ENCODE data around the gene FAM187B.

DNA sequence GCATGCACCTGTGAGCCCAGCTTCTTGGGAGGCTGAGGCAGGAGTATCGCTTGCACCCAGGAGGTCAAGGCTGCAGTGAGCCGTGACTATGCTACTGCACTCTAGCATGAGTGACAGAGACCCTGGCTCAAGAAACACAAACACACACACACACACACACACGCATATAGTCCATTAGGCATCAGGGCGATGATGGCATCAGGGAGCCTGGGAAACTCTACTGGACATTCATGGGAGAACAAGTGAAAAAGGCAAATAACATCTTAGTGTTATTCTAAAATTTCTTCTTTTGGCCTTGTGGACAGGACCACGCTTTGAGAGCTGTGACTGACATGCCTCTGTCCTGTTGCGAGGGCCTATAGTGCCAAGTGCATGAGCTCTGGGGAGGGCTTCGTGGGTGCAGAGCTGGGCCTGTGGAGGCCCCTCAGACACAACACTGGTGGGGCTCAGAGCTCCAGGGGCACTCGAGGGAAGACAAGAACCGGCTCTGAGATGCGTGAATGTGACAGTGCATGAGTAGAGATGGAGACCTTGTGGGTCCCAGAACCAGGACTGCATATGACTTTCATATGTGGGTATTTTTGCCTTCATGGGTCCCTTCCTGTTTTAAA, 32.3 kb upstream of the FAM187B start:
- TF ChIP-seq, protein P1, sequence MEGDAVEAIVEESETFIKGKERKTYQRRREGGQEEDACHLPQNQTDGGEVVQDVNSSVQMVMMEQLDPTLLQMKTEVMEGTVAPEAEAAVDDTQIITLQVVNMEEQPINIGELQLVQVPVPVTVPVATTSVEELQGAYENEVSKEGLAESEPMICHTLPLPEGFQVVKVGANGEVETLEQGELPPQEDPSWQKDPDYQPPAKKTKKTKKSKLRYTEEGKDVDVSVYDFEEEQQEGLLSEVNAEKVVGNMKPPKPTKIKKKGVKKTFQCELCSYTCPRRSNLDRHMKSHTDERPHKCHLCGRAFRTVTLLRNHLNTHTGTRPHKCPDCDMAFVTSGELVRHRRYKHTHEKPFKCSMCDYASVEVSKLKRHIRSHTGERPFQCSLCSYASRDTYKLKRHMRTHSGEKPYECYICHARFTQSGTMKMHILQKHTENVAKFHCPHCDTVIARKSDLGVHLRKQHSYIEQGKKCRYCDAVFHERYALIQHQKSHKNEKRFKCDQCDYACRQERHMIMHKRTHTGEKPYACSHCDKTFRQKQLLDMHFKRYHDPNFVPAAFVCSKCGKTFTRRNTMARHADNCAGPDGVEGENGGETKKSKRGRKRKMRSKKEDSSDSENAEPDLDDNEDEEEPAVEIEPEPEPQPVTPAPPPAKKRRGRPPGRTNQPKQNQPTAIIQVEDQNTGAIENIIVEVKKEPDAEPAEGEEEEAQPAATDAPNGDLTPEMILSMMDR (IDR thresholded peaks at IDR 0.05; ENCODE audit: insufficient read depth, low read depth, low read length), result no peak
- TF ChIP-seq EZH2 (IDR thresholded peaks at IDR 0.05; ENCODE audit: insufficient read depth, low read length), result no peak

Measured in astrocyte (in vitro differentiated cells and primary cell).